GM12892 (cell line): Measurements from ENCODE around the gene CACNA2D4.

Experiments
- POLR2AphosphoS5 ChIP-seq: IDR thresholded peaks from 2 replicates; pipeline ENCODE4 v1.6.1; 2011; ENCODE audit warnings: low read depth, low read length, control low read depth
- TAF1 ChIP-seq: IDR thresholded peaks from 2 replicates; pipeline ENCODE4 v1.6.1; 2011; ENCODE audit warnings: low read depth, mild to moderate bottlenecking, control low read depth, low read length, borderline replicate concordance

- TF ChIP-seq TAF1 (no peak), POLR2AphosphoS5 (no peak)
Observed at GRCh38 chr12:1791104-1791841, 127.2 kb downstream of the CACNA2D4 start.
